Peyer's patch (tissue), 4 donors: ENCODE measurements around the gene UBAC2.

Source experiments
- POLR2A ChIP-seq, 2 donors: fragments of 450-650 bp; IDR thresholded peaks; one replicate each; pipeline ENCODE4 v1.5.1; 2017; ENCODE audit warnings: antibody characterized with exemption in 2 of 2, mild to moderate bottlenecking in 2 of 2, moderate library complexity in 2 of 2
- TF ChIP-seq, protein P1 (sequence below), 6 experiments: fragments of 450-650 bp in 4 of 6; fragments of 200-600 bp in 2 of 6; sonication (generic) in 1 of 6; IDR thresholded peaks; one replicate each; pipeline ENCODE4 v1.5.1; 2017 to 2019; ENCODE audit warnings: antibody characterized with exemption in 6 of 6, mild to moderate bottlenecking in 3 of 6, moderate library complexity in 1 of 6

DNA sequence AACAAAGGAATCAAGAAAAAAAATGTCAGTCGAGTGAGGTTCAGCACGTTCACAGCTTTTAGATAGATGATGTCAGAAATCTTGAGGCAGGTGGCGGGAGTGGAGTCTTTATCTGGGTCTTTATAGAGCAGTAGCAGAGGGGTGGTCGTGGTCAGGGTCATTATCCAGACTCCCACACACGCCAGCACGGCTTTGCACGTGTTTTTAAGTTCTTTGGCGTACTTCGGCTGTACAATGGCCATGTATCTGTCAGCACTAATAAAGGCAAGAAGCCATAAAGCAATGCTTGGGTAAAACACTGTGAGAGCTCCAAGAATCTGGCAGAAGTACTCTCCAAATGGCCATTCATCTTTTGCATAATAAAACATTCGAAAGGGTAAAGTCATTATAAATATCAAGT lies 54.6 kb downstream of the UBAC2 start:
- TF ChIP-seq POLR2A (IDR thresholded peaks at IDR 0.05): no peak
- TF ChIP-seq, protein P1, sequence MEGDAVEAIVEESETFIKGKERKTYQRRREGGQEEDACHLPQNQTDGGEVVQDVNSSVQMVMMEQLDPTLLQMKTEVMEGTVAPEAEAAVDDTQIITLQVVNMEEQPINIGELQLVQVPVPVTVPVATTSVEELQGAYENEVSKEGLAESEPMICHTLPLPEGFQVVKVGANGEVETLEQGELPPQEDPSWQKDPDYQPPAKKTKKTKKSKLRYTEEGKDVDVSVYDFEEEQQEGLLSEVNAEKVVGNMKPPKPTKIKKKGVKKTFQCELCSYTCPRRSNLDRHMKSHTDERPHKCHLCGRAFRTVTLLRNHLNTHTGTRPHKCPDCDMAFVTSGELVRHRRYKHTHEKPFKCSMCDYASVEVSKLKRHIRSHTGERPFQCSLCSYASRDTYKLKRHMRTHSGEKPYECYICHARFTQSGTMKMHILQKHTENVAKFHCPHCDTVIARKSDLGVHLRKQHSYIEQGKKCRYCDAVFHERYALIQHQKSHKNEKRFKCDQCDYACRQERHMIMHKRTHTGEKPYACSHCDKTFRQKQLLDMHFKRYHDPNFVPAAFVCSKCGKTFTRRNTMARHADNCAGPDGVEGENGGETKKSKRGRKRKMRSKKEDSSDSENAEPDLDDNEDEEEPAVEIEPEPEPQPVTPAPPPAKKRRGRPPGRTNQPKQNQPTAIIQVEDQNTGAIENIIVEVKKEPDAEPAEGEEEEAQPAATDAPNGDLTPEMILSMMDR (IDR thresholded peaks at IDR 0.05): no peak
